OCI-LY3 (cell line): ENCODE data around the gene MPL.

Experiments
- H2AFZ ChIP-seq: fragments of 200-600, 300-600 bp; shearing (Covaris generic); 2 replicates; pipeline ENCODE4 v1.6.0; 2014; ENCODE audit warnings: antibody characterized with exemption, low read depth, low read length
- H3K27ac ChIP-seq: fragments of 200-600, 300-600 bp; sonication (generic); 2 replicates; pipeline ENCODE4 v1.5.1; 2014; ENCODE audit warnings: mild to moderate bottlenecking, low read length, moderate library complexity, mixed read lengths
- H3K27me3 ChIP-seq: fragments of 200-600, 300-600 bp; sonication (generic); 2 replicates; pipeline ENCODE4 v1.6.1; 2014; ENCODE audit warnings: low read depth, low read length, mixed read lengths
- H3K36me3 ChIP-seq: fragments of 200-600, 300-600 bp; sonication (generic); replicated peaks from 2 replicates; pipeline ENCODE3; 2014; ENCODE audit warnings: low read depth, low read length, mixed read lengths
- H3K4me1 ChIP-seq: fragments of 300-600, 200-600 bp; sonication (generic); 2 replicates; pipeline ENCODE4 v1.6.1; 2014; ENCODE audit warnings: low read length, mixed read lengths
- H3K4me2 ChIP-seq: fragments of 200-600, 300-600 bp; sonication (generic); 2 replicates; pipeline ENCODE4 v1.6.1; 2014; ENCODE audit warnings: low read length, mixed read lengths
- H3K4me3 ChIP-seq: fragments of 300-600, 200-600 bp; sonication (generic); 2 replicates; pipeline ENCODE4 v1.5.1; 2014; ENCODE audit warnings: antibody characterized with exemption, mild to moderate bottlenecking, low read length, moderate library complexity
- H3K79me2 ChIP-seq: fragments of 300-600, 200-600 bp; shearing (Covaris generic); 2 replicates; pipeline ENCODE4 v1.6.1; 2014; ENCODE audit warnings: mild to moderate bottlenecking, low read length, mixed read lengths
- H3K9ac ChIP-seq: fragments of 300-600, 200-600 bp; shearing (Covaris generic); 2 replicates; pipeline ENCODE4 v1.6.0; 2014; ENCODE audit warnings: mild to moderate bottlenecking, low read length, moderate library complexity
- H3K9me3 ChIP-seq: fragments of 200-600, 300-600 bp; shearing (Covaris generic); 2 replicates; pipeline ENCODE4 v1.6.1; 2014; ENCODE audit warnings: low read length, mixed read lengths; ENCODE audit not compliant: insufficient read depth
- H4K20me1 ChIP-seq: fragments of 200-600, 300-600 bp; sonication (generic); 2 replicates; pipeline ENCODE4 v1.6.1; 2016; ENCODE audit warnings: low read length, mixed read lengths; ENCODE audit not compliant: insufficient read depth
- CTCF ChIP-seq: fragments of 200-600, 300-600 bp; sonication (generic); IDR thresholded peaks from 2 replicates; pipeline ENCODE4 v1.5.1; 2014; ENCODE audit warnings: antibody characterized with exemption, low read length, low read depth
- EZH2phosphoT487 ChIP-seq: fragments of 200-600 bp; shearing (Covaris generic); IDR thresholded peaks from 2 replicates; pipeline ENCODE4 v1.6.1; 2018; ENCODE audit warnings: antibody characterized with exemption, mixed run types, low read depth

The MPL gene

GRCh38 chr1:43321331-43321891 lies 16.2 kb upstream of the MPL start:
- no peak overlapping the region for H3K4me2 ChIP-seq
- 0 out of 2 replicates have a peak, but pooled peaks cover 3% of the 10 kb centered on the region for H3K9me3 ChIP-seq
- TF ChIP-seq EZH2phosphoT487 = no peak
- TF ChIP-seq CTCF = no peak
- no peak overlapping the region for H3K4me3 ChIP-seq
- no peaks in the 10 kb centered on the region for H3K36me3 ChIP-seq
- no peaks in the 10 kb centered on the region for H4K20me1 ChIP-seq
- no peaks in the 10 kb centered on the region for H3K27me3 ChIP-seq
- H3K4me1 ChIP-seq = no peaks in the 10 kb centered on the region
- H2AFZ ChIP-seq = no peak overlapping the region
- H3K9ac ChIP-seq = no peak overlapping the region
- no peaks in the 10 kb centered on the region for H3K79me2 ChIP-seq
- H3K27ac ChIP-seq = no peak overlapping the region

GRCh38 chr1:43322506-43322905 lies 15.1 kb upstream of the MPL start:
- Histone ChIP-seq H3K9ac (no peak overlapping the region), H3K4me2 (no peak overlapping the region), H4K20me1 (no peaks in the 10 kb centered on the region), H3K27ac (no peak overlapping the region), H3K36me3 (no peaks in the 10 kb centered on the region), H2AFZ (no peak overlapping the region), H3K9me3 (0 out of 2 replicates have a peak, but pooled peaks cover 3% of the 10 kb centered on the region), H3K4me3 (no peak overlapping the region), H3K27me3 (no peaks in the 10 kb centered on the region), H3K4me1 (no peaks in the 10 kb centered on the region), H3K79me2 (no peaks in the 10 kb centered on the region)
- TF ChIP-seq EZH2phosphoT487 (no peak), CTCF (no peak)

DNA sequence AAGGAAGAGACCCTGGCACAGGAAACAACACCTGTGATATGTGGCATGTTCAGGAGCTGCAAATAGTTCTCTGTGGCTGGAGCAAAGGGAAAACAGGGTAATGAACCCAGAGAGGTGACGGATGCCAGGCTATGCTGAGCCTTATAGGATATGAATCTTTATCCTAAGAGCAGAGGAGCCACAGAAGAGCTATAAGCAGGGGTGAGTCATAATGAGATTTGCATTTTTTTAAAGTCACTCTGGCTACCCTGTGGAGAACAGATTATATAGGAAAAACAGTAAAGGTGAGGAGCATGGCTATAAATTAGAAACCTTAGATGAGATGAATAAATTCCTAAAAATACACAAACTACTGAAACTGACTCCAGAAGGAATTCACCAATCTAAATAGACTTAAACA lies 12.8 kb upstream of the MPL start:
- no peaks in the 10 kb centered on the region for H3K27me3 ChIP-seq
- H2AFZ ChIP-seq = no peak overlapping the region
- 0 out of 2 replicates have a peak, but pooled peaks cover 3% of the 10 kb centered on the region for H3K9me3 ChIP-seq
- H3K9ac ChIP-seq = no peak overlapping the region
- no peaks in the 10 kb centered on the region for H4K20me1 ChIP-seq
- H3K4me2 ChIP-seq = no peak overlapping the region
- TF ChIP-seq CTCF (no peak), EZH2phosphoT487 (no peak)
- no peaks in the 10 kb centered on the region for H3K36me3 ChIP-seq
- H3K4me3 ChIP-seq = no peak overlapping the region
- H3K4me1 ChIP-seq = no peaks in the 10 kb centered on the region
- no peak overlapping the region for H3K27ac ChIP-seq
- no peaks in the 10 kb centered on the region for H3K79me2 ChIP-seq

GRCh38 chr1:43325381-43325780 lies 12.2 kb upstream of the MPL start:
- H3K27ac ChIP-seq = no peak overlapping the region
- no peak overlapping the region for H3K4me2 ChIP-seq
- H3K4me3 ChIP-seq = no peak overlapping the region
- no peaks in the 10 kb centered on the region for H3K36me3 ChIP-seq
- H2AFZ ChIP-seq = no peak overlapping the region
- no peaks in the 10 kb centered on the region for H4K20me1 ChIP-seq
- 0 out of 2 replicates have a peak, but pooled peaks cover 3% of the 10 kb centered on the region for H3K9me3 ChIP-seq
- H3K9ac ChIP-seq = no peak overlapping the region
- no peaks in the 10 kb centered on the region for H3K79me2 ChIP-seq
- TF ChIP-seq CTCF = no peak
- TF ChIP-seq EZH2phosphoT487 = no peak
- no peaks in the 10 kb centered on the region for H3K27me3 ChIP-seq
- no peaks in the 10 kb centered on the region for H3K4me1 ChIP-seq
